GM23338 (cell line): ENCODE results near the gene SND1. TPM values are rescaled to one million over a fixed set of nuclear protein-coding genes. Genes with fewer than 3 reads are reported as not detected.
A peak's percentile ranks its signal among the peaks of the same experiment; 100 is the strongest.
"Not testable (repeated sequence)": the region's sequence is repeated elsewhere in the genome, so short reads cannot be mapped to it uniquely, and the experiment has no call there.

Experiments
- ATAC-seq: fragments of 200-7000 bp; cut with Tn5 transposase; 3 replicates; pipeline ENCODE4 v1.9.1; 2020
- DNase-seq: peaks from one replicate; pipeline ENCODE4 v3.0.0-alpha.2; 2015; ENCODE audit warnings: low spot score
- H2AFZ ChIP-seq: fragments of 200-600 bp; sonication (generic); 2 replicates; pipeline ENCODE4 v1.8.0; 2016; ENCODE audit warnings: antibody characterized with exemption, mild to moderate bottlenecking, moderate library complexity
- H3F3A ChIP-seq: fragments of 200-600 bp; sonication (generic); replicated peaks from 2 replicates; pipeline ENCODE4 v1.8.0; 2017; ENCODE audit warnings: antibody characterized with exemption, mixed run types, low read depth
- H3K27ac ChIP-seq: fragments of 200-600 bp; sonication (generic); 2 replicates; pipeline ENCODE4 v1.6.1; 2016; ENCODE audit warnings: low read depth
- H3K27me3 ChIP-seq: fragments of 200-600 bp; sonication (generic); 2 replicates; pipeline ENCODE4 v1.8.0; 2016; ENCODE audit warnings: mild to moderate bottlenecking, mixed run types, moderate library complexity; ENCODE audit not compliant: insufficient read depth
- H3K36me3 ChIP-seq: fragments of 200-600 bp; sonication (generic); 2 replicates; pipeline ENCODE4 v1.8.0; 2016; ENCODE audit warnings: mild to moderate bottlenecking; ENCODE audit not compliant: insufficient read depth
- H3K4me1 ChIP-seq: fragments of 200-600 bp; sonication (generic); 2 replicates; pipeline ENCODE4 v1.8.0; 2016; ENCODE audit warnings: mild to moderate bottlenecking, moderate library complexity; ENCODE audit not compliant: insufficient read depth
- H3K4me2 ChIP-seq: fragments of 200-600 bp; sonication (generic); 2 replicates; pipeline ENCODE4 v1.7.1; 2017; ENCODE audit warnings: mixed run types
- H3K4me3 ChIP-seq: fragments of 200-600 bp; sonication (generic); 2 replicates; pipeline ENCODE4 v1.6.1; 2016; ENCODE audit warnings: mixed run types
- H3K79me2 ChIP-seq: fragments of 200-600 bp; sonication (generic); replicated peaks from 2 replicates; pipeline ENCODE4 v1.8.0; 2017; ENCODE audit warnings: mild to moderate bottlenecking; ENCODE audit not compliant: insufficient read depth
- H3K9me2 ChIP-seq: fragments of 200-600 bp; sonication (generic); 2 replicates; pipeline ENCODE4 v1.8.0; 2017; ENCODE audit not compliant: insufficient read depth
- H4K20me1 ChIP-seq: fragments of 200-600 bp; sonication (generic); replicated peaks from 2 replicates; pipeline ENCODE4 v1.8.0; 2017; ENCODE audit warnings: mild to moderate bottlenecking; ENCODE audit not compliant: insufficient read depth
- H3K27ac Mint-ChIP-seq: 2 replicates; pipeline ENCODE4 v1.8.0; 2020; ENCODE audit warnings: inconsistent platforms, mild to moderate bottlenecking, moderate library complexity, mixed read lengths
- H3K27me3 Mint-ChIP-seq: 3 replicates; pipeline ENCODE4 v1.8.0; 2022; ENCODE audit warnings: low read depth, mild to moderate bottlenecking, moderate library complexity, mixed read lengths, inconsistent platforms; ENCODE audit not compliant: insufficient read depth, poor library complexity
- H3K36me3 Mint-ChIP-seq: 3 replicates; pipeline ENCODE4 v1.8.0; 2021; ENCODE audit warnings: low read depth, mild to moderate bottlenecking, inconsistent platforms, moderate library complexity, mixed read lengths
- H3K4me1 Mint-ChIP-seq: 3 replicates; pipeline ENCODE4 v1.8.0; 2020; ENCODE audit warnings: mild to moderate bottlenecking, inconsistent platforms, mixed read lengths
- H3K4me3 Mint-ChIP-seq: 3 replicates; pipeline ENCODE4 v1.8.0; 2021; ENCODE audit warnings: moderate library complexity, mild to moderate bottlenecking, inconsistent platforms, mixed read lengths
- H3K9me3 Mint-ChIP-seq: 3 replicates; pipeline ENCODE4 v1.8.0; 2020; ENCODE audit warnings: moderate library complexity, mild to moderate bottlenecking, inconsistent platforms, mixed read lengths
- CREB1 ChIP-seq: fragments of 250-450 bp; sonication (Bioruptor Pico); IDR thresholded peaks from 2 replicates; pipeline ENCODE4 v1.5.0; 2020; ENCODE audit warnings: low read depth, mild to moderate bottlenecking, moderate library complexity
- ETS1 ChIP-seq: IDR thresholded peaks from 2 replicates; pipeline ENCODE4 v1.6.1; 2016; ENCODE audit warnings: antibody characterized with exemption
- EZH2phosphoT487 ChIP-seq: fragments of 200-600 bp; sonication (generic); IDR thresholded peaks from one replicate; pipeline ENCODE4 v1.8.1; 2018; ENCODE audit warnings: antibody characterized with exemption; ENCODE audit not compliant: unreplicated experiment
- JUNB ChIP-seq: IDR thresholded peaks from one replicate; pipeline ENCODE4 v1.6.1; 2016; ENCODE audit warnings: antibody characterized with exemption; ENCODE audit not compliant: unreplicated experiment
- NANOG ChIP-seq: IDR thresholded peaks from 2 replicates; pipeline ENCODE4 v1.6.1; 2016; ENCODE audit warnings: antibody characterized with exemption, borderline replicate concordance
- POLR2AphosphoS5 ChIP-seq: IDR thresholded peaks from 2 replicates; pipeline ENCODE4 v1.6.1; 2016; ENCODE audit warnings: antibody characterized with exemption, low read depth
- STAT1 ChIP-seq: IDR thresholded peaks from one replicate; pipeline ENCODE4 v1.6.1; 2016; ENCODE audit warnings: antibody characterized with exemption; ENCODE audit not compliant: unreplicated experiment
- ZNF114 ChIP-seq: fragments of 250-450 bp; sonication (Bioruptor Pico); IDR thresholded peaks from 2 replicates; pipeline ENCODE4 v1.5.0; 2020; ENCODE audit warnings: mild to moderate bottlenecking, moderate library complexity
- ZNF331 ChIP-seq: fragments of 250-450 bp; sonication (Bioruptor Pico); IDR thresholded peaks from 2 replicates; pipeline ENCODE4 v1.5.0; 2020; ENCODE audit warnings: low read depth, mild to moderate bottlenecking, moderate library complexity
- ZNF462 ChIP-seq: fragments of 250-450 bp; sonication (Bioruptor Pico); IDR thresholded peaks from 2 replicates; pipeline ENCODE4 v1.5.0; 2020; ENCODE audit warnings: mild to moderate bottlenecking, moderate library complexity
- polyA plus RNA-seq: library from polyadenylated mRNA; unstranded; fragments of >200 nt; fragmentation: Nextera tagmentation; extraction: Ambion mirVana; gene quantifications from 2 replicates; pipeline ENCODE4 v1.2.1, GENCODE V29; 2016
- total RNA-seq: library from RNA; depleted of rRNA; stranded (reverse); fragments of >200 nt; shearing (Covaris generic); gene quantifications from 2 replicates; pipeline ENCODE4 v1.2.3, GENCODE V29; 2014

Gene SND1
- total and polyA plus RNA-seq, 2 experiments from 2014 or later, result 107 to 254 TPM

GRCh38 chr7:127902753-127903152, 250.8 kb downstream of the SND1 start:
- H3K27ac Mint-ChIP-seq, H3K4me3 ChIP-seq: not testable (repeated sequence)

GRCh38 chr7:127903892-127904669, 252.1 kb downstream of the SND1 start:
- peaks cover 6% of the 10 kb centered on the region for H3K36me3 ChIP-seq
- no peaks in the 10 kb centered on the region for H3K27me3 ChIP-seq
- H3K4me1 ChIP-seq, result peaks cover 65% of the 10 kb centered on the region
- TF ChIP-seq ZNF462 (CRISPR knock-in tag), result no peak
- TF ChIP-seq JUNB, result no peak
- no peak for TF ChIP-seq ZNF114
- TF ChIP-seq EZH2phosphoT487, result no peak
- TF ChIP-seq STAT1, result no peak
- TF ChIP-seq ZNF331, result no peak
- no peak for TF ChIP-seq CREB1 (CRISPR knock-in tag)
- TF ChIP-seq POLR2AphosphoS5, result no peak
- no peak for TF ChIP-seq ETS1
- no peak for TF ChIP-seq NANOG
- H4K20me1 ChIP-seq, result peaks cover 26% of the 10 kb centered on the region
- peaks cover 55% of the 10 kb centered on the region for H3K79me2 ChIP-seq
- Mint-ChIP-seq H3K4me3 (peak overlapping the region; percentile 28; the same call in 1 of the 3 replicates), H3K36me3 (peaks cover 4% of the 10 kb centered on the region; the same call in 2 of the 3 replicates), H3K4me1 (peaks cover 65% of the 10 kb centered on the region), H3K27ac (peak overlapping the region; percentile 72), H3K9me3 (no peaks in the 10 kb centered on the region), H3K27me3 (peaks cover 3% of the 10 kb centered on the region)
- peaks cover 18% of the 10 kb centered on the region for H3F3A ChIP-seq
- ATAC-seq, result peak; percentile 18
- DNase-seq, result peak; percentile 26
- H3K4me3 ChIP-seq, result peak overlapping the region; percentile 32
- H3K27ac ChIP-seq, result peak overlapping the region; percentile 67
- peak overlapping the region; percentile 68 for H3K4me2 ChIP-seq
- H2AFZ ChIP-seq, result no peak overlapping the region
- no peaks in the 10 kb centered on the region for H3K9me2 ChIP-seq

More at GRCh38 chr7:127902753-127903152, 250.8 kb downstream of the SND1 start:
- peak overlapping the region; percentile 71 for H3K4me2 ChIP-seq
- H3K27me3 Mint-ChIP-seq, H2AFZ ChIP-seq, DNase-seq, H3K36me3 Mint-ChIP-seq, H3K4me3 Mint-ChIP-seq, ATAC-seq, H3K36me3 ChIP-seq, H3K9me2 ChIP-seq, H3K27me3 ChIP-seq, H3K9me3 Mint-ChIP-seq: not testable (repeated sequence)
- peak overlapping the region; percentile 67; the same call in 1 of the 2 replicates for H3K27ac ChIP-seq
- peaks cover 70% of the 10 kb centered on the region for H3K4me1 ChIP-seq
- peaks cover 65% of the 10 kb centered on the region for H3K4me1 Mint-ChIP-seq
- peaks cover 57% of the 10 kb centered on the region for H3K79me2 ChIP-seq
- peaks cover 19% of the 10 kb centered on the region for H4K20me1 ChIP-seq
- H3F3A ChIP-seq, result peaks cover 18% of the 10 kb centered on the region
